Liver (tissue), 9 donors: ENCODE data around the gene NDUFA8. TPM values are rescaled to one million over a fixed set of nuclear protein-coding genes. Genes with fewer than 3 reads are reported as not detected.

Experiments
- DNase-seq: peaks from one replicate; pipeline ENCODE4 v3.0.0-alpha.2; 2017; ENCODE audit warnings: low spot score
- H3K27ac ChIP-seq, 2 donors: one replicate each; pipeline ENCODE4 v1.7.0; 2013; ENCODE audit warnings: inconsistent platforms in 2 of 2, low read length in 2 of 2, control low read depth in 1 of 2, low read depth in 1 of 2, mild to moderate bottlenecking in 1 of 2
- H3K27me3 ChIP-seq, 4 donors: one replicate each; pipeline versions ENCODE4 v1.6.1 to v1.7.0; 2013; ENCODE audit warnings: low read length in 3 of 4, inconsistent platforms in 1 of 4, mild to moderate bottlenecking in 1 of 4, moderate library complexity in 1 of 4; ENCODE audit not compliant: control insufficient read depth in 4 of 4, insufficient read depth in 4 of 4
- H3K36me3 ChIP-seq, 4 donors: one replicate each; pipeline versions ENCODE4 v1.6.1 to v1.7.0; 2013; ENCODE audit warnings: low read length in 3 of 4, mild to moderate bottlenecking in 3 of 4, low read depth in 1 of 4, moderate library complexity in 1 of 4; ENCODE audit not compliant: control insufficient read depth in 4 of 4, insufficient read depth in 3 of 4
- H3K4me1 ChIP-seq, 4 donors: one replicate each; pipeline versions ENCODE4 v1.6.1 to v1.7.0; 2013; ENCODE audit warnings: low read length in 3 of 4, mild to moderate bottlenecking in 3 of 4, moderate library complexity in 1 of 4; ENCODE audit not compliant: control insufficient read depth in 4 of 4, insufficient read depth in 4 of 4
- H3K4me3 ChIP-seq, 3 donors: one replicate each; pipeline versions ENCODE4 v1.6.1 to v1.7.0; 2013; ENCODE audit warnings: low read length in 3 of 3, control low read depth in 1 of 3, low read depth in 1 of 3, mild to moderate bottlenecking in 1 of 3
- H3K9ac ChIP-seq, 2 donors: one replicate each; pipeline ENCODE4 v1.7.0; 2013; ENCODE audit warnings: low read length in 2 of 2, mild to moderate bottlenecking in 2 of 2, moderate library complexity in 2 of 2, control low read depth in 1 of 2, low read depth in 1 of 2
- H3K9me3 ChIP-seq, 4 donors: one replicate each; pipeline versions ENCODE4 v1.6.1 to v1.7.0; 2013; ENCODE audit warnings: low read length in 3 of 4; ENCODE audit not compliant: control insufficient read depth in 4 of 4
- ATF3 ChIP-seq: IDR thresholded peaks from 2 replicates; pipeline ENCODE4 v1.6.1; 2016; ENCODE audit warnings: antibody characterized with exemption
- CTCF ChIP-seq: fragments of 150-350 bp; IDR thresholded peaks from 2 replicates; pipeline ENCODE4 v1.5.1; 2017; ENCODE audit warnings: improper control_type of control experiment, low read depth, low read length; ENCODE audit not compliant: missing input control
- EGR1 ChIP-seq, 2 donors: IDR thresholded peaks; 2 replicates each; pipeline ENCODE4 v1.6.1; 2016 to 2018; ENCODE audit warnings: antibody characterized with exemption in 2 of 2, low read depth in 2 of 2
- FOXA1 ChIP-seq: IDR thresholded peaks from 2 replicates; pipeline ENCODE4 v1.6.1; 2016; ENCODE audit warnings: antibody characterized with exemption
- FOXA2 ChIP-seq: IDR thresholded peaks from 2 replicates; pipeline ENCODE4 v1.6.1; 2016; ENCODE audit warnings: antibody characterized with exemption
- GABPA ChIP-seq, 2 donors: IDR thresholded peaks in 1 of 2; conservative IDR thresholded peaks in 1 of 2; 2 replicates each; pipeline ENCODE4 v1.6.1; 2016; ENCODE audit warnings: antibody characterized with exemption in 2 of 2, mild to moderate bottlenecking in 1 of 2, moderate library complexity in 1 of 2
- MAX ChIP-seq: IDR thresholded peaks from 2 replicates; pipeline ENCODE4 v1.6.1; 2016; ENCODE audit warnings: antibody characterized with exemption
- NR2F2 ChIP-seq: IDR thresholded peaks from 2 replicates; pipeline ENCODE4 v1.6.1; 2016; ENCODE audit warnings: antibody characterized with exemption
- REST ChIP-seq: IDR thresholded peaks from 2 replicates; pipeline ENCODE4 v1.6.1; 2016; ENCODE audit warnings: antibody characterized with exemption, mild to moderate bottlenecking
- TAF1 ChIP-seq: conservative IDR thresholded peaks from 2 replicates; pipeline ENCODE4 v1.6.1; 2016; ENCODE audit warnings: antibody characterized with exemption, mild to moderate bottlenecking
- YY1 ChIP-seq: IDR thresholded peaks from 2 replicates; pipeline ENCODE4 v1.6.1; 2016; ENCODE audit warnings: antibody characterized with exemption, mild to moderate bottlenecking
- WGBS: extraction: QIAGEN DNeasy Blood & Tissue Kit; methylation state at CpG from one replicate; pipeline ENCODE4 v1.1.7; 2013; 5-methylcytosine and 5-hydroxymethylcytosine counted together
- polyA plus RNA-seq, 2 donors: library from polyadenylated mRNA; stranded (reverse) in 1 of 2; unstranded in 1 of 2; fragments of 200-250 nt in 1 of 2; fragments of >200 nt in 1 of 2; fragmentation: Nextera tagmentation in 1 of 2; extraction: Ambion mirVana in 1 of 2; gene quantifications; one replicate each; pipeline versions ENCODE4 v1.2.1 to v1.2.3, GENCODE V29; 2013 to 2015
- total RNA-seq, 2 donors: library from RNA; depleted of rRNA; stranded (reverse); fragments of >200 nt; gene quantifications; one replicate each; pipeline ENCODE4 v1.2.3, GENCODE V29; 2014
- donor health status: healthy.
- donor health status: healthy.
- donor health status: healthy.
- donor health status: healthy.
- donor health status: healthy.

The NDUFA8 gene
- total and polyA plus RNA-seq, 4 donors: 24.9 to 51.9 (median 38.8) TPM

- Histone ChIP-seq H3K27me3 (no peaks in the 10 kb centered on the region), H3K36me3 (no peaks in the 10 kb centered on the region), H3K4me1 (no peaks in the 10 kb centered on the region), H3K9me3 (no peaks in the 10 kb centered on the region), H3K4me3 (no peak overlapping the region), H3K27ac (no peak overlapping the region), H3K9ac (no peak overlapping the region)
- DNase-seq: no peak
- WGBS: 91% methylated on average over 16 of the region's 16 CpGs
- TF ChIP-seq YY1 (no peak), EGR1 (IDR thresholded peaks at IDR 0.05; ENCODE audit: low read depth in 2 of 2) (no peak), FOXA2 (no peak), ATF3 (no peak), CTCF (no peak), REST (no peak), GABPA (IDR thresholded peaks at IDR 0.05 in 1 of 2, conservative IDR thresholded peaks at IDR 0.05 in 1 of 2) (no peak)
Measured at GRCh38 chr9:122192914-122193525, 33.4 kb upstream of the NDUFA8 start.

GRCh38 chr9:122192261-122192875 lies 32.8 kb upstream of the NDUFA8 start:
- H3K36me3 ChIP-seq: no peaks in the 10 kb centered on the region
- no peak for TF ChIP-seq MAX
- no peak for TF ChIP-seq NR2F2
- no peak for TF ChIP-seq TAF1
- TF ChIP-seq EGR1 (IDR thresholded peaks at IDR 0.05; ENCODE audit: low read depth in 2 of 2): no peak
- TF ChIP-seq FOXA1: no peak
- TF ChIP-seq YY1: no peak
- H3K9me3 ChIP-seq: no peaks in the 10 kb centered on the region
- WGBS: 85% methylated on average over 5 of the region's 5 CpGs
- H3K9ac ChIP-seq: no peak overlapping the region
- H3K4me1 ChIP-seq: no peaks in the 10 kb centered on the region
- no peaks in the 10 kb centered on the region for H3K27me3 ChIP-seq
- H3K4me3 ChIP-seq: no peak overlapping the region
- H3K27ac ChIP-seq: no peak overlapping the region
- DNase-seq: no peak
